GM19395 (cell line): ENCODE data around the gene FRMD4A.
"Not testable (repeated sequence)": the region's sequence is repeated elsewhere in the genome, so short reads cannot be mapped to it uniquely, and the experiment has no call there.

Experiments
- ATAC-seq: cut with Tn5 transposase; IDR thresholded peaks from one replicate; pipeline ENCODE4 v1.9.1; 2021; ENCODE audit warnings: mild to moderate bottlenecking, moderate library complexity; ENCODE audit not compliant: unreplicated experiment

The FRMD4A gene

GRCh38 chr10:14063531-14064285, 267.0 kb downstream of the FRMD4A start:
- no peak for ATAC-seq

- ATAC-seq = no peak
These were observed 268.0 kb downstream of the FRMD4A start for GRCh38 chr10:14062528-14063260.

- no peak for ATAC-seq
These were observed 270.2 kb downstream of the FRMD4A start for GRCh38 chr10:14060320-14061070.

GRCh38 chr10:14056610-14057332, 274.0 kb downstream of the FRMD4A start:
- ATAC-seq = no peak

- no peak for ATAC-seq
These were observed 277.8 kb downstream of the FRMD4A start for GRCh38 chr10:14052931-14053330.

GRCh38 chr10:14050598-14050997, 280.1 kb downstream of the FRMD4A start:
- ATAC-seq = no peak

GRCh38 chr10:14048930-14049613, 281.7 kb downstream of the FRMD4A start:
- ATAC-seq = no peak

GRCh38 chr10:14047431-14047830, 283.3 kb downstream of the FRMD4A start:
- ATAC-seq = no peak

GRCh38 chr10:14042051-14042450, 288.7 kb downstream of the FRMD4A start:
- ATAC-seq = not testable (repeated sequence)

- ATAC-seq = no peak
These were observed 289.7 kb downstream of the FRMD4A start for GRCh38 chr10:14040787-14041631.

GRCh38 chr10:14039968-14040668, 290.6 kb downstream of the FRMD4A start:
- ATAC-seq = no peak

GRCh38 chr10:14036233-14036632, 294.5 kb downstream of the FRMD4A start:
- no peak for ATAC-seq

GRCh38 chr10:14035506-14035905, 295.2 kb downstream of the FRMD4A start:
- no peak for ATAC-seq

- ATAC-seq = no peak
These were observed 298.2 kb downstream of the FRMD4A start for GRCh38 chr10:14032406-14032998.

GRCh38 chr10:14026325-14026724, 304.4 kb downstream of the FRMD4A start:
- no peak for ATAC-seq

- ATAC-seq = no peak
These were observed 305.2 kb downstream of the FRMD4A start for GRCh38 chr10:14025283-14026189.
